GM12878 (cell line): Measurements from ENCODE around the gene P3H3. TPM values are rescaled to one million over a fixed set of nuclear protein-coding genes. Genes with fewer than 3 reads are reported as not detected.

Source experiments
- ATAC-seq: fragments of 200-7000 bp; cut with Tn5 transposase; 3 replicates; pipeline ENCODE4 v1.9.1; 2020; ENCODE audit warnings: mild to moderate bottlenecking, moderate library complexity
- BruUV-seq: library from RNA; stranded (reverse); fragments of 400-500 nt; replicated peaks from 2 replicates; lab custom pipeline; 2021; lab: Mats Ljungman, UMichigan
- CTCF ChIA-PET: fragments of 300-600 bp; sonication (Branson Sonifier 250); formaldehyde crosslinking; extraction: SDS; loops from one replicate; lab custom pipeline; 2021; ENCODE audit warnings: inconsistent platforms; lab: Yijun Ruan, JAX
- POLR2A ChIA-PET: fragments of 350-600 bp; formaldehyde crosslinking; extraction: SDS; loops from one replicate; lab custom pipeline; 2021; ENCODE audit warnings: inconsistent platforms; lab: Charles Lee
- RAD21 ChIA-PET: fragments of 300-600 bp; sonication (Branson Sonifier 250); formaldehyde crosslinking; loops from one replicate; lab custom pipeline; 2023; ENCODE audit warnings: antibody characterized with exemption; ENCODE audit not compliant: unreplicated experiment; lab: Charles Lee
- SMC1A ChIA-PET: fragments of 300-600 bp; sonication (Branson Sonifier 250); formaldehyde crosslinking; loops from one replicate; lab custom pipeline; 2023; ENCODE audit not compliant: unreplicated experiment, uncharacterized antibody; lab: Charles Lee
- DNase-seq: peaks from one replicate; pipeline ENCODE4 v3.0.0-alpha.2; 2011; ENCODE audit warnings: low read depth, low spot score
- FAIRE-seq: peaks from 3 replicates; lab custom pipeline; 2011; peaks lifted over from hg19 to GRCh38; lab: Jason Lieb, UNC
- H2AFZ ChIP-seq: 2 replicates; pipeline ENCODE4 v1.6.0; 2011; ENCODE audit warnings: low read depth, low read length, control low read depth; ENCODE audit not compliant: control insufficient read depth
- H3K27ac ChIP-seq: 2 replicates; pipeline ENCODE4 v1.5.1; 2011; ENCODE audit warnings: control low read depth; ENCODE audit not compliant: control insufficient read depth, insufficient read depth
- H3K27me3 ChIP-seq, 2 experiments: replicated peaks in 1 of 2; 2 replicates each; pipeline versions ENCODE4 v1.6.0 to v1.6.1; 2011; ENCODE audit warnings: low read length in 1 of 2; ENCODE audit not compliant: control insufficient read depth in 2 of 2, insufficient read depth in 2 of 2
- H3K36me3 ChIP-seq, 2 experiments: 2 replicates each; pipeline ENCODE4 v1.5.1; 2011; ENCODE audit warnings: low read length in 1 of 2; ENCODE audit not compliant: control insufficient read depth in 2 of 2, insufficient read depth in 2 of 2
- H3K4me1 ChIP-seq: 2 replicates; pipeline ENCODE4 v1.6.1; 2011; ENCODE audit warnings: mild to moderate bottlenecking, low read length, moderate library complexity, mixed read lengths; ENCODE audit not compliant: control insufficient read depth, insufficient read depth
- H3K4me2 ChIP-seq: 2 replicates; pipeline ENCODE4 v1.6.0; 2011; ENCODE audit warnings: control low read depth; ENCODE audit not compliant: control insufficient read depth, insufficient read depth
- H3K4me3 ChIP-seq: fragments of 200-600 bp; sonication (generic); 2 replicates; pipeline ENCODE4 v1.5.1; 2016
- H3K79me2 ChIP-seq: 2 replicates; pipeline ENCODE4 v1.6.0; 2011; ENCODE audit warnings: low read length; ENCODE audit not compliant: control insufficient read depth, insufficient read depth
- H3K9ac ChIP-seq: 2 replicates; pipeline ENCODE4 v1.8.0; 2011; ENCODE audit warnings: low read length, control low read depth, mixed read lengths; ENCODE audit not compliant: control insufficient read depth, insufficient read depth
- H3K9me3 ChIP-seq: replicated peaks from 3 replicates; pipeline ENCODE4 v1.5.1; 2011; ENCODE audit warnings: mild to moderate bottlenecking, low read length; ENCODE audit not compliant: control insufficient read depth, insufficient read depth
- H4K20me1 ChIP-seq: 2 replicates; pipeline ENCODE4 v1.6.0; 2011; ENCODE audit not compliant: control insufficient read depth, insufficient read depth
- ASH2L ChIP-seq: fragments of 300-600, 200-600 bp; sonication (generic); IDR thresholded peaks from 2 replicates; pipeline ENCODE4 v1.6.1; 2017; ENCODE audit warnings: low read depth, mild to moderate bottlenecking, borderline replicate concordance
- BCL3 ChIP-seq: IDR thresholded peaks from 2 replicates; pipeline ENCODE4 v1.6.1; 2011; ENCODE audit warnings: borderline replicate concordance, low read depth, mild to moderate bottlenecking, moderate library complexity, low read length; ENCODE audit not compliant: insufficient read depth, poor library complexity, severe bottlenecking
- CREM ChIP-seq: IDR thresholded peaks from 2 replicates; pipeline ENCODE4 v1.6.1; 2014; ENCODE audit warnings: antibody characterized with exemption, low read depth
- DPF2 ChIP-seq: fragments of 450-650 bp; IDR thresholded peaks from 2 replicates; pipeline ENCODE4 v1.6.1; 2017; ENCODE audit warnings: mild to moderate bottlenecking
- E4F1 ChIP-seq: fragments of 450-650 bp; IDR thresholded peaks from 2 replicates; pipeline ENCODE4 v1.6.1; 2018; ENCODE audit warnings: borderline replicate concordance, mild to moderate bottlenecking; ENCODE audit not compliant: partially characterized antibody
- EGR1 ChIP-seq, 2 experiments: IDR thresholded peaks; 1 replicate in 1 of 2; 2 replicates in 1 of 2; pipeline ENCODE4 v1.6.1; 2011 to 2012; ENCODE audit warnings: low read depth in 2 of 2, low read length in 2 of 2, borderline replicate concordance in 1 of 2, mild to moderate bottlenecking in 1 of 2, moderate library complexity in 1 of 2
- EZH2 ChIP-seq: IDR thresholded peaks from 2 replicates; pipeline ENCODE4 v1.6.1; 2012; ENCODE audit warnings: low read depth, mild to moderate bottlenecking, control low read depth, inconsistent platforms, low read length, borderline replicate concordance; ENCODE audit not compliant: control insufficient read depth
- JUND ChIP-seq: IDR thresholded peaks from 2 replicates; pipeline ENCODE4 v1.6.1; 2012; ENCODE audit warnings: low read depth, mild to moderate bottlenecking, low read length, improper control_type of control experiment, moderate library complexity
- POLR2AphosphoS5 ChIP-seq: IDR thresholded peaks from 2 replicates; pipeline ENCODE4 v1.6.1; 2011; ENCODE audit warnings: mild to moderate bottlenecking, low read length, inconsistent platforms
- RB1 ChIP-seq: fragments of 450-650 bp; formaldehyde crosslinking; IDR thresholded peaks from 2 replicates; pipeline ENCODE4 v1.6.1; 2017; ENCODE audit warnings: mild to moderate bottlenecking, borderline replicate concordance
- RCOR1 ChIP-seq: conservative IDR thresholded peaks from 2 replicates; pipeline ENCODE4 v1.6.1; 2012; ENCODE audit warnings: low read depth, low read length, improper control_type of control experiment
- RUNX3 ChIP-seq: IDR thresholded peaks from 2 replicates; pipeline ENCODE4 v1.6.1; 2012; ENCODE audit warnings: low read length, inconsistent platforms
- SIX5 ChIP-seq: IDR thresholded peaks from 2 replicates; pipeline ENCODE4 v1.6.1; 2011; ENCODE audit warnings: mild to moderate bottlenecking, low read depth, low read length, moderate library complexity; ENCODE audit not compliant: severe bottlenecking
- ZNF274 ChIP-seq: IDR thresholded peaks from one replicate; pipeline ENCODE4 v1.8.0; 2011; ENCODE audit not compliant: insufficient read length, insufficient read depth
- ZNF622 ChIP-seq: fragments of 450-650 bp; IDR thresholded peaks from 2 replicates; pipeline ENCODE4 v1.6.1; 2017; ENCODE audit warnings: mild to moderate bottlenecking, inconsistent platforms
- WGBS: methylation state at CpG from one replicate; pipeline ENCODE4 v1.1.6; 2016; ENCODE audit warnings: low lambda C conversion rate; ENCODE audit not compliant: insufficient replicate concordance, insufficient coverage; ENCODE audit errors: missing lambda C conversion rate; 5-methylcytosine and 5-hydroxymethylcytosine counted together
- in situ Hi-C: fragments of 300-500 bp; cut with MboI; formaldehyde crosslinking; loops from 9 replicates; pipeline ENCODE4 v1.14.3; 2018; ENCODE audit warnings: mixed read lengths
- intact Hi-C: fragments of 100-400 bp; cut with micrococcal nuclease; formaldehyde crosslinking; loops from one replicate; pipeline ENCODE4 v1.14.2; 2022; ENCODE audit not compliant: unreplicated experiment
- polyA plus RNA-seq, 11 experiments: library from polyadenylated mRNA; depleted of rRNA in 4 of 11; unstranded in 6 of 11; stranded (reverse) in 5 of 11; fragments of >200 nt; fragmentation: Nextera tagmentation in 4 of 11; fragmentation: Illumina TruSeq in 1 of 11; extraction: Ambion mirVana in 4 of 11; extraction: Trizol in 1 of 11; gene quantifications; 1 replicate in 1 of 11; 2 replicates in 10 of 11; pipeline versions ENCODE4 v1.2.1 to v1.2.3, GENCODE V29; 2011 to 2016; ENCODE audit warnings: inconsistent platforms in 2 of 11, missing spikeins in 2 of 11, low read depth in 1 of 11
- total RNA-seq, 4 experiments: library from RNA; depleted of rRNA in 3 of 4; stranded (reverse); fragments of >200 nt in 3 of 4; fragmentation: Illumina TruSeq in 1 of 4; extraction: Trizol in 1 of 4; gene quantifications; 2 replicates each; pipeline versions ENCODE4 v1.2.1 to v1.2.3, GENCODE V29; 2013 to 2021
- TF ChIP-seq, protein P1 (sequence below): fragments of 450-650 bp; IDR thresholded peaks from 2 replicates; pipeline ENCODE4 v1.6.1; 2014; ENCODE audit warnings: mild to moderate bottlenecking

P3H3 gene
- total and polyA plus RNA-seq, 10 of the 15 experiments (the other 5 are each of a cell fraction or from before 2014, with no cell fraction given): 0.03 to 0.21 (median 0.05) TPM; not detected in 7

DNA sequence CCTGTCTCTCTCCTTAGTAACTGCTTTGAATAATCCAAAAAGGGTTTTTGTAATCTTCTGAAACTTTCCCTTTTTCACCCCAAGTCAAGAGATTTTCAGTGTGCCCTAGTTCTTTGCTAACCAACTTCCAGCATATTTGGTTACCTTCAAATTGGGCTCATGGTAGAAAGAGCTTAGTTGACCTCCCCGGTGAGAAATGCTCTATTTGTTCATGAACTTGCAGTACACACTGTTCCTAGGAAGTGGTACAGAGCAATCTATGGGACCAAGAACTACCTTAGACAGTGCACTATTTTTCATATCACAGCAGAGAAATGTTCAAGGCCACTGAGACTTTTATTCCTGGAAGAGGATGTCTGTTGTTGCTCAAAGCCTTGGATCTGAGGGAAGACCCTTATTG lies 25.4 kb downstream of the P3H3 start:
- H3K79me2 ChIP-seq: peaks cover 41% of the 10 kb centered on the region
- H3K9me3 ChIP-seq: no peaks in the 10 kb centered on the region
- H3K36me3 ChIP-seq: peaks cover 21 to 30% of the 10 kb centered on the region in 2 experiments
- DNase-seq: no peak
- H3K4me2 ChIP-seq: peak overlapping the region; percentile 45; the same call in 1 of the 2 replicates
- peaks cover 24% of the 10 kb centered on the region for H3K4me1 ChIP-seq
- no peak for FAIRE-seq
- ChIA-PET POLR2A (interaction anchor here (0.5 to 8.9 kb wide), 7 partner anchors 13 to 222 kb away, joined by 3 to 84 read pairs (median 19); partner anchors contain the start of genes COPS7A, MLF2, SPSB2 and TPI1), CTCF (interaction anchor here (1.8 to 9.9 kb wide), 5 partner anchors 15 to 130 kb away, joined by 4 to 173 read pairs (median 22); partner anchors contain the start of genes COPS7A, MLF2, SPSB2 and TPI1), RAD21 (interaction anchor here (0.9 to 5.6 kb wide), 3 partner anchors 14 to 38 kb away, joined by 4 to 42 read pairs (median 41); partner anchors contain the start of genes SPSB2 and TPI1), SMC1A (interaction anchor here (1.5 to 4.8 kb wide), 5 partner anchors 14 to 100 kb away, joined by 4 to 42 read pairs (median 15); partner anchors contain the start of genes MLF2, SPSB2 and TPI1)
- H3K4me3 ChIP-seq: peak overlapping the region; percentile 82
- ATAC-seq: no peak
- no peak overlapping the region for H2AFZ ChIP-seq
- in situ Hi-C loops: no loop called here
- no peak for TF ChIP-seq RUNX3
- TF ChIP-seq BCL3: no peak
- no peak for TF ChIP-seq ASH2L
- no peak for TF ChIP-seq RB1
- TF ChIP-seq ZNF622: no peak
- TF ChIP-seq POLR2AphosphoS5: no peak
- TF ChIP-seq RCOR1: no peak
- no peak for TF ChIP-seq EZH2
- TF ChIP-seq JUND: no peak
- TF ChIP-seq SIX5: no peak
- TF ChIP-seq ZNF274: no peak
- TF ChIP-seq, protein P1, sequence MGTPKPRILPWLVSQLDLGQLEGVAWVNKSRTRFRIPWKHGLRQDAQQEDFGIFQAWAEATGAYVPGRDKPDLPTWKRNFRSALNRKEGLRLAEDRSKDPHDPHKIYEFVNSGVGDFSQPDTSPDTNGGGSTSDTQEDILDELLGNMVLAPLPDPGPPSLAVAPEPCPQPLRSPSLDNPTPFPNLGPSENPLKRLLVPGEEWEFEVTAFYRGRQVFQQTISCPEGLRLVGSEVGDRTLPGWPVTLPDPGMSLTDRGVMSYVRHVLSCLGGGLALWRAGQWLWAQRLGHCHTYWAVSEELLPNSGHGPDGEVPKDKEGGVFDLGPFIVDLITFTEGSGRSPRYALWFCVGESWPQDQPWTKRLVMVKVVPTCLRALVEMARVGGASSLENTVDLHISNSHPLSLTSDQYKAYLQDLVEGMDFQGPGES: no peak
- TF ChIP-seq DPF2: no peak
- no peak for TF ChIP-seq CREM
- TF ChIP-seq E4F1: no peak
- TF ChIP-seq EGR1 (IDR thresholded peaks at IDR 0.05; ENCODE audit: borderline replicate concordance in 1 of 2, low read depth in 2 of 2, low read length in 2 of 2): no peak
- no TSS peak for BruUV-seq
- WGBS: 100% methylated on average over 1 of the region's 1 CpG
- H3K27ac ChIP-seq: peak overlapping the region; percentile 84
- no peaks in the 10 kb centered on the region for H3K27me3 ChIP-seq
- intact Hi-C loops: loop anchor here (5.0 kb wide), 1 partner anchor 166 kb away; the partner anchor contains the start of gene ZNF384
- H4K20me1 ChIP-seq: no peaks in the 10 kb centered on the region
- H3K9ac ChIP-seq: peak overlapping the region; percentile 60
